ENCODE results near the gene FOXA1. TPM values are rescaled to one million over a fixed set of nuclear protein-coding genes. Genes with fewer than 3 reads are reported as not detected.

The FOXA1 gene
- total RNA-seq, 1 donor from 2014 or later: 0.31 TPM

- H3K4me1 Mint-ChIP-seq (ENCODE audit: low read depth): peaks cover 4% of the 10 kb centered on the region
- no peak for DNase-seq (ENCODE audit: low spot score)
- intact Hi-C loops (cut with micrococcal nuclease): loop anchor here (5.0 kb wide), 1 partner anchor 1012 kb away; no protein-coding TSS in a partner anchor
- no peak overlapping the region for H3K27ac Mint-ChIP-seq
- peaks cover 2% of the 10 kb centered on the region for H3K36me3 Mint-ChIP-seq (ENCODE audit: low read depth)
- H3K27me3 Mint-ChIP-seq (ENCODE audit: insufficient read depth): peaks cover 55% of the 10 kb centered on the region
- no peak overlapping the region for H3K4me3 Mint-ChIP-seq
- peaks cover 8% of the 10 kb centered on the region for H3K9me3 Mint-ChIP-seq
Measured at GRCh38 chr14:37598747-37599506, 3.9 kb upstream of the FOXA1 start.

GRCh38 chr14:37597914-37598746, 3.1 kb upstream of the FOXA1 start:
- Mint-ChIP-seq H3K4me1 (ENCODE audit: low read depth) (peaks cover 5% of the 10 kb centered on the region), H3K4me3 (no peak overlapping the region)

DNA sequence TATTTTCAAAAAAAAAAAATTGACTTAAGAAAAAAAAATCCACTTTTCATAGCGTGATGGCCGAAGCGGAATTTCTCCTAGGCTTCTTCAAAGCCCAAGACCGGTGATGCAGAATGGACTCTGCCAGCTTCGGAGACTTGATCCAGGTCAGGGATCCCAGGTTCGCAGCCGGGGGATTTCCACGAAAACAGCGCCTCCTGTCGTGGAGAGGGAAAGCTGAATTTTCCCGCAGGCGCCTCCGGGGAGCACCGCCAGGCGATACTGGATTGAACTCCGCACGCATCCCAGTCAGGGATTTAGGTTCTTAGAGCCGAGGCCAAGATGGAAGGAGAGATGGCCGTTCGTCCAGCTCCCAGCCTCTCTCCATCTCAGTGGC, 2.5 kb upstream of the FOXA1 start:
- Mint-ChIP-seq H3K36me3 (ENCODE audit: low read depth) (peaks cover 2% of the 10 kb centered on the region), H3K27me3 (ENCODE audit: insufficient read depth) (peaks cover 65% of the 10 kb centered on the region), H3K4me3 (no peak overlapping the region), H3K27ac (no peak overlapping the region), H3K9me3 (peaks cover 8% of the 10 kb centered on the region), H3K4me1 (ENCODE audit: low read depth) (peaks cover 5% of the 10 kb centered on the region)
- DNase-seq (ENCODE audit: low spot score): no peak
- intact Hi-C loops (cut with micrococcal nuclease): loop anchor here (2.0 to 5.0 kb wide), 2 partner anchors 15 to 1010 kb away; no protein-coding TSS in a partner anchor

More at GRCh38 chr14:37597914-37598746, 3.1 kb upstream of the FOXA1 start:
- DNase-seq (ENCODE audit: low spot score): no peak
- Mint-ChIP-seq H3K27me3 (ENCODE audit: insufficient read depth) (peaks cover 63% of the 10 kb centered on the region), H3K9me3 (peaks cover 8% of the 10 kb centered on the region), H3K27ac (no peak overlapping the region), H3K36me3 (ENCODE audit: low read depth) (peaks cover 2% of the 10 kb centered on the region)
- intact Hi-C loops (cut with micrococcal nuclease): loop anchor here (2.0 to 5.0 kb wide), 2 partner anchors 15 to 1011 kb away; no protein-coding TSS in a partner anchor

DNA sequence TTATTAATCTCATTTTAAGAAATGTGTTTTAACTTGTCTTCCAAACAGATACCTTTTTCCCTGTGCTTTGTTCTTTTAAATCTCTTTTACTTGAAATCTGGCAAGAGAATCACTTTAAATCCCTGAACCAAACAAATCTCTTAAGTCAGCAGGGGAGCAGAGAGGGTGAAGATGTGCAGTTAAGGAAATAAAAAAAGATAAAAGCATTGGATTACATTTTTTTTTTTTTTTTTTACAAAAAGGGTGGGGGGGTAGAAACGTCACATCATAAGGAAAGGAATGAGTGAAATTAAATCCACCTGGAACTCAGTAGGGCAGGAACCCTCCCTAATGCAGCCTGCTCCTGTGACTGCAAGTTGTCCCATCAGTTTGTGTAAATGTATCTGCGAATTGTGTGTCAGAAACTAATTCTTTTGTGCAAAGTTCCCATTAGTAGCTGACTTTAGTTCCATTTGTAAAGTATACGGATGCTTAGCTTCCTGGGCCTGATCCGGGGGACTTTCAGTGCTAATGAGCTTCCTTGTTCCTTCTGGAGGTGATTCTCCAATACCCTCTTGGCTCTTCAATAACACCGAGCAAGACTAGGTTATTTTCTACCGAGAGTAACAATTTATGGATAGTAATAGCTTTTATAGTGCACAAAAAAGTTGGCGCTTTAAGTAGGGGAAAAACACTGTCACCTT, 1.9 kb upstream of the FOXA1 start:
- Mint-ChIP-seq H3K4me1 (ENCODE audit: low read depth) (peaks cover 5% of the 10 kb centered on the region), H3K27me3 (ENCODE audit: insufficient read depth) (peaks cover 65% of the 10 kb centered on the region), H3K27ac (no peak overlapping the region), H3K9me3 (peaks cover 8% of the 10 kb centered on the region), H3K36me3 (ENCODE audit: low read depth) (peaks cover 2% of the 10 kb centered on the region), H3K4me3 (no peak overlapping the region)
- DNase-seq (ENCODE audit: low spot score): no peak
- intact Hi-C loops (cut with micrococcal nuclease): loop anchor here (2.0 to 5.0 kb wide), 2 partner anchors 14 to 1010 kb away; no protein-coding TSS in a partner anchor

- H3K4me3 Mint-ChIP-seq: peak overlapping the region; percentile 51
- no peak for DNase-seq (ENCODE audit: low spot score)
- peaks cover 2% of the 10 kb centered on the region for H3K36me3 Mint-ChIP-seq (ENCODE audit: low read depth)
- peaks cover 65% of the 10 kb centered on the region for H3K27me3 Mint-ChIP-seq (ENCODE audit: insufficient read depth)
- peak overlapping the region; percentile 86 for H3K27ac Mint-ChIP-seq
- intact Hi-C loops (cut with micrococcal nuclease): loop anchor here (2.0 to 5.0 kb wide), 3 partner anchors 13 to 1009 kb away; no protein-coding TSS in a partner anchor
- H3K4me1 Mint-ChIP-seq (ENCODE audit: low read depth): peaks cover 8% of the 10 kb centered on the region
- peaks cover 8% of the 10 kb centered on the region for H3K9me3 Mint-ChIP-seq
Measured at GRCh38 chr14:37595809-37596621, 966 bp upstream of the FOXA1 start.

GRCh38 chr14:37594238-37594970, 645 bp downstream of the FOXA1 start:
- Mint-ChIP-seq H3K9me3 (peaks cover 8% of the 10 kb centered on the region), H3K4me1 (ENCODE audit: low read depth) (peaks cover 13% of the 10 kb centered on the region), H3K36me3 (ENCODE audit: low read depth) (peaks cover 2% of the 10 kb centered on the region), H3K4me3 (peak overlapping the region; percentile 74), H3K27ac (peak overlapping the region; percentile 73), H3K27me3 (ENCODE audit: insufficient read depth) (peaks cover 71% of the 10 kb centered on the region)
- no peak for DNase-seq (ENCODE audit: low spot score)
- intact Hi-C loops (cut with micrococcal nuclease): loop anchor here (2.0 to 5.0 kb wide), 3 partner anchors 663 to 1087 kb away; partner anchors contain the start of gene CLEC14A

DNA sequence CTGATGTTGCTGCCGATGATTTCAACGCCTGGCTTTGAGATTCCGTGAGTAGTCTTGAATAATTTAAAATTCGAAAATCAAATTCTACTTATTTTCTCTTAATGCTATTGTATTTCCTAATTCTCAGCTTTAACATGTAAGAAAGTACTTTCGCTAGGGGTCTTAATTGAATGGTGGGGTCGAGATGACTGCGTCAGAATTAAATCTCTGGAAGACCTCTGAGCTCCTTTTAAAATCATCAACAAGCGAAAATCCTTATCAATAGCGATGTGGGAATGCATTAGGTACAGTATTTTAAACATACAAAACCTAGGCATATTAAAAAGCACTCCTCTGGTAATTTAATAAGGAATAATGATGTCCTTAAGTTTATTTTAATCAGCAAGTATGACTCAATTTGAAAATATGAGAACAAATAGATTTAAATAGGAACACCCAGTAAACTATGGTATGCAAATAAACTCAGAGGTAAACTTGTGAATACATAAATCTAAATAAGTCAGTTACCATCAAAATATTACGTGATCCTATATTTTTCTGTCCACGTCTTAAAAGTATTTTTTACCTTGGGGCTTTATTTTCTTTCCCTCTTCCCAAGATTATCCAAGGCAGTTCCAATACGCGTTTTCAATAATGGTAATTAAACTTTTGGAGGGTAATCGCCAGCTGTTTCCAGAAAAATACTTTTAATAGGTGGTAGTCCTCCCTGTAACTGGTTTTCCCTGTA, 1.4 kb downstream of the FOXA1 start:
- H3K4me1 Mint-ChIP-seq (ENCODE audit: low read depth): peaks cover 13% of the 10 kb centered on the region
- peak overlapping the region; percentile 74 for H3K4me3 Mint-ChIP-seq
- peaks cover 2% of the 10 kb centered on the region for H3K36me3 Mint-ChIP-seq (ENCODE audit: low read depth)
- H3K27ac Mint-ChIP-seq: peak overlapping the region; percentile 73
- H3K9me3 Mint-ChIP-seq: peaks cover 8% of the 10 kb centered on the region
- intact Hi-C loops (cut with micrococcal nuclease): loop anchor here (2.0 to 5.0 kb wide), 3 partner anchors 664 to 1086 kb away; partner anchors contain the start of gene CLEC14A
- DNase-seq (ENCODE audit: low spot score): no peak
- H3K27me3 Mint-ChIP-seq (ENCODE audit: insufficient read depth): peaks cover 73% of the 10 kb centered on the region

- Mint-ChIP-seq H3K4me1 (ENCODE audit: low read depth) (peaks cover 13% of the 10 kb centered on the region), H3K9me3 (peaks cover 7% of the 10 kb centered on the region), H3K36me3 (ENCODE audit: low read depth) (peaks cover 2% of the 10 kb centered on the region), H3K27ac (peak overlapping the region; percentile 58), H3K27me3 (ENCODE audit: insufficient read depth) (peaks cover 73% of the 10 kb centered on the region), H3K4me3 (peak overlapping the region; percentile 7)
- DNase-seq (ENCODE audit: low spot score): no peak
- intact Hi-C loops (cut with micrococcal nuclease): loop anchor here (5.0 kb wide), 2 partner anchors 665 to 1085 kb away; partner anchors contain the start of gene CLEC14A
Measured at GRCh38 chr14:37592482-37593408, 2.3 kb downstream of the FOXA1 start.

GRCh38 chr14:37591941-37592481, 3.0 kb downstream of the FOXA1 start:
- peaks cover 2% of the 10 kb centered on the region for H3K36me3 Mint-ChIP-seq (ENCODE audit: low read depth)
- no peak overlapping the region for H3K4me3 Mint-ChIP-seq
- peaks cover 7% of the 10 kb centered on the region for H3K9me3 Mint-ChIP-seq
- intact Hi-C loops (cut with micrococcal nuclease): loop anchor here (5.0 kb wide), 2 partner anchors 665 to 1085 kb away; partner anchors contain the start of gene CLEC14A
- H3K4me1 Mint-ChIP-seq (ENCODE audit: low read depth): peaks cover 13% of the 10 kb centered on the region
- no peak for DNase-seq (ENCODE audit: low spot score)
- no peak overlapping the region for H3K27ac Mint-ChIP-seq
- peaks cover 70% of the 10 kb centered on the region for H3K27me3 Mint-ChIP-seq (ENCODE audit: insufficient read depth)
